Measurements from ENCODE around the gene NRP1. TPM values are rescaled to one million over a fixed set of nuclear protein-coding genes. Genes with fewer than 3 reads are reported as not detected.
A peak's percentile ranks its signal among the peaks of the same experiment; 100 is the strongest.

Gene NRP1
- total RNA-seq, 1 donor from 2014 or later = 208 TPM

DNA sequence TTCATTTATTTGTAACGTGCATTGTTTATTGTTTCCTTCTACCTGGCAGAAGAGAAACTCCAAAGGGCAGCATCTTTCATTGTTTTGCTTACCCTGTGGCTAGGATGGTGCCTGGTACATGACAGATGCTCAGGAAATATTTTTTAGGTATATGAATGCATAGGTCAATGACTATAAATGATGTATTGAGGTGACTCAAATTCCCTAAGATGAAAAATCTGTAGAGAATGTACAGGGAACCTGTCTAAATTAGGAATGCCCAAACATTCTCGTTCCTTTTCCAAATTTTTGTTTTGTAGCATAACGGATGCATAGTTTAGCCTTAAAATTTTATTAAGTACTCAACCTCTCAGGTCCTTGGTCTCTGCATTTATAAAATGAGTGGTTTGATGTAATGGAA lies 71.6 kb downstream of the NRP1 start:
- Mint-ChIP-seq H3K4me3 (ENCODE audit: unreplicated experiment) (no peak overlapping the region), H3K36me3 (ENCODE audit: unreplicated experiment) (peaks cover 48% of the 10 kb centered on the region), H3K9me3 (ENCODE audit: unreplicated experiment) (no peaks in the 10 kb centered on the region), H3K27me3 (ENCODE audit: unreplicated experiment) (no peaks in the 10 kb centered on the region), H3K4me1 (ENCODE audit: unreplicated experiment) (peaks cover 77% of the 10 kb centered on the region), H3K27ac (ENCODE audit: unreplicated experiment) (peak overlapping the region; percentile 97)
- TF ChIP-seq, protein P1, sequence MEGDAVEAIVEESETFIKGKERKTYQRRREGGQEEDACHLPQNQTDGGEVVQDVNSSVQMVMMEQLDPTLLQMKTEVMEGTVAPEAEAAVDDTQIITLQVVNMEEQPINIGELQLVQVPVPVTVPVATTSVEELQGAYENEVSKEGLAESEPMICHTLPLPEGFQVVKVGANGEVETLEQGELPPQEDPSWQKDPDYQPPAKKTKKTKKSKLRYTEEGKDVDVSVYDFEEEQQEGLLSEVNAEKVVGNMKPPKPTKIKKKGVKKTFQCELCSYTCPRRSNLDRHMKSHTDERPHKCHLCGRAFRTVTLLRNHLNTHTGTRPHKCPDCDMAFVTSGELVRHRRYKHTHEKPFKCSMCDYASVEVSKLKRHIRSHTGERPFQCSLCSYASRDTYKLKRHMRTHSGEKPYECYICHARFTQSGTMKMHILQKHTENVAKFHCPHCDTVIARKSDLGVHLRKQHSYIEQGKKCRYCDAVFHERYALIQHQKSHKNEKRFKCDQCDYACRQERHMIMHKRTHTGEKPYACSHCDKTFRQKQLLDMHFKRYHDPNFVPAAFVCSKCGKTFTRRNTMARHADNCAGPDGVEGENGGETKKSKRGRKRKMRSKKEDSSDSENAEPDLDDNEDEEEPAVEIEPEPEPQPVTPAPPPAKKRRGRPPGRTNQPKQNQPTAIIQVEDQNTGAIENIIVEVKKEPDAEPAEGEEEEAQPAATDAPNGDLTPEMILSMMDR (IDR thresholded peaks at IDR 0.05) = no peak
- DNase-seq (ENCODE audit: extremely low spot score, unreplicated experiment) = no peak

DNA sequence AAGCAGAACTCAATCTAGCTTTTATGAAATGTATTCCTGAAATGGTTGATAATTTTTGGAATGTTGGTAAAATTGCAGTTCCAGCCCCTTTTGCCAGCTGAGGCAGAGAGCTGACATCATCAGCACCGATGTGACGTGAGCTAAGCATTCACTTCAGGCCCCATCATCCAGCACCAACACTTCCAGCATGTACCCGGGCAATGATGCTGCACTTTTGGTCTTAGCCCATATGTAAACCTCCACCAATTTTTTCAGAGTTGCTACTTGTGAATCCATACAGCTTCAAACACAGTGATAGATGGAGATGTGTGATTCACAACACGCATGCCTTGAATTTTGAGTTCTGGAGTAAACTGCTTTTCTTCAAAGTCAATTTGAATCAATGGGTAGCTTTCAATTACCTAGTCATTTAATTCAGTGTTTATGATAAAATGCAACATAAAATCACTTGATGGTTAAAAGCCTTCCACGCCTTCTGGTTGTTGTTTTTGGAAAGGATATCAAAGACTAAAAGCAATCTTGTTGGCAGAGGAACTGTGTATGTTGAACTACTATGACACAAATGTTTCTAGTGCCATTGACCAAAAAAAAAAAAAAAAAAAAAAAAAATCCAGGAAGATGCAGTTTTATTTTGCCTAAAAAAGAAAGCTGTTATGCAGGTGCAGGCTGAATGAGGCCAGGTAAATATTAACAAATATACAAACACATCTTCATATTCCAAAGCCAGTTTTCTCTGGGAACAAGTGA lies 73.9 kb downstream of the NRP1 start:
- Mint-ChIP-seq H3K9me3 (ENCODE audit: unreplicated experiment) (no peaks in the 10 kb centered on the region), H3K36me3 (ENCODE audit: unreplicated experiment) (peaks cover 49% of the 10 kb centered on the region), H3K27me3 (ENCODE audit: unreplicated experiment) (no peaks in the 10 kb centered on the region), H3K4me3 (ENCODE audit: unreplicated experiment) (no peak overlapping the region), H3K27ac (ENCODE audit: unreplicated experiment) (peak overlapping the region; percentile 63), H3K4me1 (ENCODE audit: unreplicated experiment) (peaks cover 79% of the 10 kb centered on the region)
- TF ChIP-seq, protein P1 (IDR thresholded peaks at IDR 0.05) = no peak
- no peak for DNase-seq (ENCODE audit: extremely low spot score, unreplicated experiment)

DNA sequence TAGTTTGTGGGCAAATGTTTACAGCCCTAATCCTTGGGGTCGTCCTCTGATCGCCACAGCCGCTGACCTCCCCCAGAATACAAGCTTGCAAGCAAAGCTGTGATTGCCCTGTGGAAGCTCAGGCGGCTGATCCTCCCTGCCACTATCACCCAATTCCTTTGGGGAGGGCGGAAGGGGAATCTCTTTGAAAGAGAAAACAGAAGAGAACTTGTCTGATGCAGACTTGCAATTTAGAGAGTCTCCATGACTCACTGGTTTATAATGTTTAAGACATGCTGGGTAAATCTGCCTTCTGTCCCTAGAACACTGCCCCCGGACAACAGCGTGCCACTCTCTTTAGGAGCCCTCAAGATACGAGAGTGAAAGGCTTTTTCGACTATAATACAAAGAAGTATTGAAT lies 75.5 kb downstream of the NRP1 start:
- no peak for DNase-seq (ENCODE audit: extremely low spot score, unreplicated experiment)
- Mint-ChIP-seq H3K27me3 (ENCODE audit: unreplicated experiment) (no peaks in the 10 kb centered on the region), H3K9me3 (ENCODE audit: unreplicated experiment) (no peaks in the 10 kb centered on the region), H3K27ac (ENCODE audit: unreplicated experiment) (peak overlapping the region; percentile 92), H3K4me3 (ENCODE audit: unreplicated experiment) (peak overlapping the region; percentile 50), H3K4me1 (ENCODE audit: unreplicated experiment) (peaks cover 75% of the 10 kb centered on the region), H3K36me3 (ENCODE audit: unreplicated experiment) (peaks cover 58% of the 10 kb centered on the region)
- TF ChIP-seq, protein P1 (IDR thresholded peaks at IDR 0.05) = no peak

DNA sequence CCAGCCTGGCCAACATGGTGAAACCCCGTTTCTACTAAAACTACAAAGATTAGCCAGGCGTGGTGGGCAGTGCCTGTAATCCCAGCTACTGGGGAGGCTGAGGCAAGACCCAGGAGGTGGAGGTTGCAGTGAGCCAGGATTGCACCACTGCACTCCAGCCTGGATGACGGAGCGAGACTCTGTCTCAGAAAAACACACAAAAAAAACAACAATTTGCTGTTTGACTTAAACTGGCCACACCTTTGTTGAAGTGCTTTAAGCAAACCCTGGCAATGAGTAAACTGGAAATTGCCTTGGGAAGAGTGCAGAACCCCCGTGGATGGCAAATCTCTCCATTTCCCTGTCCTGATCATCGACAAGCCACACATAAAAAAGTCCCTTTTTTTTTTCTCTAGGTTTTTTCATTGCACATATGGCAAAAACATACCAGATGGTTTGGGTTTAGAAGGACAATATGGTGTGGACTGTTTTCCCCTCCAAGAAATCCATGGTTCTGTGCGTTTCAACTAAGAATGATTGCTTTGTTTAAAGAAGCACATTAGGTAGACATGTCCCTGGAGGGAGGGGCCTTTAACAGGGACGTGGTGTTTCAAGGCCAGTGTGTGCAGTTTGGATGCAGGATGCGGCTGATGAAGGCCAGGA lies 76.9 kb downstream of the NRP1 start:
- H3K9me3 Mint-ChIP-seq (ENCODE audit: unreplicated experiment) = no peaks in the 10 kb centered on the region
- no peak overlapping the region for H3K4me3 Mint-ChIP-seq (ENCODE audit: unreplicated experiment)
- peaks cover 75% of the 10 kb centered on the region for H3K4me1 Mint-ChIP-seq (ENCODE audit: unreplicated experiment)
- peak overlapping the region; percentile 31 for H3K27ac Mint-ChIP-seq (ENCODE audit: unreplicated experiment)
- peaks cover 61% of the 10 kb centered on the region for H3K36me3 Mint-ChIP-seq (ENCODE audit: unreplicated experiment)
- TF ChIP-seq, protein P1 (IDR thresholded peaks at IDR 0.05) = no peak
- no peaks in the 10 kb centered on the region for H3K27me3 Mint-ChIP-seq (ENCODE audit: unreplicated experiment)
- no peak for DNase-seq (ENCODE audit: extremely low spot score, unreplicated experiment)

DNA sequence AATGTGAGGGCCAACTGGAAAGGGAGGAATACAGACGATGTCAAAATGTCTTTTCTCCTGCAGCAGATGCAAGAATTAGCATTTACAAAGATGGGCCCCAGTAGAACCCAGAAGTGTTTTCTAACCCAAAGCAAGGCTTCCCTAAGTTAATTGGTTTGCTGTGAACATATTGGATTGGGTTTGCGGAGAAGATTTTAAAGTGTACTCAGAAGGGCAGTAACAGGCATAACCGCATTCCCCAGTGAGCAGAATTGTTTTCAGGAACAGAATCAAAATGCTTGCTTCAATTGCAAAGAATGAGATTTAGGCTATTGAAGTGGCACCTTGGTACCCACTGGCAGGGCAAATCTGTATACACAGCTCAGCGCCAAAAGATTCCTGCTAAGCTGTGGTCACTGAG lies 78.0 kb downstream of the NRP1 start:
- Mint-ChIP-seq H3K4me3 (ENCODE audit: unreplicated experiment) (no peak overlapping the region), H3K36me3 (ENCODE audit: unreplicated experiment) (peaks cover 66% of the 10 kb centered on the region), H3K9me3 (ENCODE audit: unreplicated experiment) (no peaks in the 10 kb centered on the region), H3K27me3 (ENCODE audit: unreplicated experiment) (no peaks in the 10 kb centered on the region), H3K27ac (ENCODE audit: unreplicated experiment) (no peak overlapping the region), H3K4me1 (ENCODE audit: unreplicated experiment) (peaks cover 79% of the 10 kb centered on the region)
- TF ChIP-seq, protein P1 (IDR thresholded peaks at IDR 0.05) = no peak
- no peak for DNase-seq (ENCODE audit: extremely low spot score, unreplicated experiment)

All from osteocyte (in vitro differentiated cells).